ENCODE measurements around the gene TUBB4A.
"Not testable (repeated sequence)": the region's sequence is repeated elsewhere in the genome, so short reads cannot be mapped to it uniquely, and the experiment has no call there.

The TUBB4A gene

GRCh38 chr19:6501740-6502648 lies at the start of gene TUBB4A:
Gene TUBB4A, minus strand, starts transcription at chr19:6502309. Its CDS starts 97 bp downstream, at chr19:6502212.
- DNase-seq = no peak

- DNase-seq = no peak
Observed at GRCh38 chr19:6551091-6551490, 49.0 kb upstream of the TUBB4A start.

- not testable (repeated sequence) for DNase-seq
Observed at GRCh38 chr19:6550679-6551078, 48.6 kb upstream of the TUBB4A start.

- DNase-seq = no peak
Observed at GRCh38 chr19:6543866-6544347, 41.8 kb upstream of the TUBB4A start.

- DNase-seq = no peak
Observed at GRCh38 chr19:6540918-6541689, 39.0 kb upstream of the TUBB4A start.

- DNase-seq = no peak
Observed at GRCh38 chr19:6539514-6539913, 37.4 kb upstream of the TUBB4A start.

GRCh38 chr19:6535558-6536137 lies 33.5 kb upstream of the TUBB4A start:
- no peak for DNase-seq

GRCh38 chr19:6534451-6535093 lies 32.5 kb upstream of the TUBB4A start:
- DNase-seq = no peak

- no peak for DNase-seq
Observed at GRCh38 chr19:6533746-6534418, 31.8 kb upstream of the TUBB4A start.

GRCh38 chr19:6533000-6533328 lies 30.9 kb upstream of the TUBB4A start:
- DNase-seq = no peak

GRCh38 chr19:6532244-6532999 lies 30.3 kb upstream of the TUBB4A start:
- DNase-seq = no peak

- no peak for DNase-seq
Observed at GRCh38 chr19:6531956-6532243, 29.8 kb upstream of the TUBB4A start.

- DNase-seq = no peak
Observed at GRCh38 chr19:6531163-6531955, 29.2 kb upstream of the TUBB4A start.

- DNase-seq = peak; percentile 6
Observed at GRCh38 chr19:6530386-6531162, 28.5 kb upstream of the TUBB4A start, which contains the start of gene TNFSF9. Gene TNFSF9, plus strand, starts transcription at chr19:6531026. Its CDS starts 11 bp downstream, at chr19:6531037.

GRCh38 chr19:6529937-6530385 lies 27.9 kb upstream of the TUBB4A start:
- DNase-seq = no peak

- no peak for DNase-seq
Observed at GRCh38 chr19:6529351-6529750, 27.2 kb upstream of the TUBB4A start.

GRCh38 chr19:6528544-6529121 lies 26.5 kb upstream of the TUBB4A start:
- DNase-seq = no peak

- DNase-seq = no peak
Observed at GRCh38 chr19:6527893-6528543, 25.9 kb upstream of the TUBB4A start.

- no peak for DNase-seq
Observed at GRCh38 chr19:6524311-6524710, 22.2 kb upstream of the TUBB4A start.
